Activated CD4-positive, alpha-beta T cell treated with anti-CD3 and anti-CD28 coated beads, Interleukin-2, amount 50 U/mL, for 1 hour (primary cell): ENCODE data around the gene ST6GALNAC2.
A peak's percentile ranks its signal among the peaks of the same experiment; 100 is the strongest.

Source experiments
- DNase-seq: peaks from one replicate; pipeline ENCODE4 v3.0.0-alpha.2; 2020

ST6GALNAC2 gene

DNA sequence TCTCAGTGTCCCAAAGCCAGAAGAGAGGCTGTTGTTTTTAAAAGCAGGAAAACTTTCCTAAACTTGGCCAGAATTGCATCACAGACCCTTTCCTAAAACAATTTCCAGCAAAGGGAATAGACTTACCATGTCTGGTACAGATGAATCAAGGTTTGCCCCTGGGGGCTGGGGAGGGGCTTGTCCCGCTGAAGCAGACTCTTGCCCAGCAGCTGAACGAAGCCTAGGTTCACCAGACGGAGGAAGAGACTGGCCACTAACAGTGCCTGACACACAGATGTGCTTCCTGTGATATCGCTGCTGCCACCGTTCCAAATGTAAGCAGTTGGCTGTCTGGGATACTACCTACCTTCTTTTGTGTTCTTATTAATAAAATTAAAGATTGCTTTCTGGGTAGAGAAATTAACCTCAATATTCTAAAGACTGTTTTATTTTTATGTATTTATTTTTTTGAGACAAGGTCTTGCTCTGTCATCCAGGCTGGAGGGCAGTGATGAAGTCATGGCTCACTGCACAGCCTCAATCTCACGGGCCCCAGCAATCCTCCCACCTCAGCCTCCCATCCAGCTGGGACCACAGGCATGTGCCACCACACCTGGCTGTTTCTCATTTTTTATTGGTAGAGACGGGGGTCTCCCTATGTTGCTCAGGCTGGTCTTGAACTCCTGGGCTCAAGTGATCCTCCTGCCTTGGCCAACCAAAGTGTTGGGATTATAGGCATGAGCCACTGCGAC lies 32.3 kb downstream of the ST6GALNAC2 start:
- DNase-seq = no peak

DNA sequence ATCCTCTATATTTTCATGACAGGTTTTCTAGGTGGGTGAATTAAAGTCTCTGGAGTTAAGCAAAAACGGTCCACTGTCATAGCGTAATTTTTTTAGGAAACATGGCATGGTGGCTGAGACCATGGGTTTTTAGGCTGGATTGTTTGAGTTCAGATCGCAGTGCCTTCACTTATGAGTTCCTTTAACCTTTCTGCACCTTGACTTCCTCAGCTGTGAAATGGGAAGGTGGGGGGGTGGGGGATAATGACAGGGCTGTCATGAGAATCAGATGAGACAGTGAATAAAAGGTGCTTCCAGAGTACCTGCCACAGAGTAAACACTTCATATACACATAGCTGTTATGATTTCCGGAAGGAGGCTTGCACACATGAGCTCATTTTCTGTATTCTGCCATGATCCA lies 34.0 kb downstream of the ST6GALNAC2 start:
- no peak for DNase-seq

DNA sequence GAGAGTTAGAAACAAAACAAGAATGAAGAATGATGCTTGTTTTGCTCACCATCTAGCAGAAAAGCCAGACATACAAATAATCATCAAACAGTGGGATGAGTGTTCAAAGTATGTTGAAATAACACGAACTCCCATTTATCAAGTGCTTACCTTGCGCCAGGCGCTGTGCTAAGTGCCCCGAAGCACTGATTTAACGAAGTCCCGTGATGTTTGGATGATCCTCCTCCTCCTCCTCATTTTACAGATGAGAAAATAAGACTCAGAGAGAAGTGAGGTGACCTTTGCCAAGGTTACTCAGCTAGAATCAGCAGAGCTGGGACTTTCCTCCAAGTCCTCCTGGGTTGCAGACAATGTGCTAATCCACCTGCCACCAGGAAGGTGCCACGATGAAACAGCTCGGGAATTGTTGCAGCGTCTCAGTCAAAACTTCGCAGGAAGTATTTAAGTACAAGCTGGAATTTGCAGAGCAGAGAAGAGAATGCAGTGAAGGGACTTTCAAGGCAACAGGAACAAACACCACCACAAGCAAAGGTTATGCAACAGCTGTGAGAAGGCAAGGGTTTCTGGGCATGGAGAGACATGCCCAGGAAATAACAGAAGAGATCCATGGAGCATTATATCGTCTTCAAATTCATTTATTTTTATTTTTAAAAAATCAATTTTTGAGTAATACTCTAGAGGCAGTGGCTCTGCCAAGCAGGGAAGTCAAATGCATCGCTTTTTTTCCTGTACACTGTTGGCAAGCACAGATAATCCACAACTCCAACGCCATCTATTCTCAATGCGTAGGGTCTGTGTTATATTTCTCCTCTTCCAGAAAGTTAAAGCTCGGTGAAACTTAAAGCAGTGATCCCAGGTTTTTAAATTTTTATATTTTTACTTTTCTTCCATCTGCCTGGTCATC lies 34.7 kb downstream of the ST6GALNAC2 start:
- DNase-seq = no peak

DNA sequence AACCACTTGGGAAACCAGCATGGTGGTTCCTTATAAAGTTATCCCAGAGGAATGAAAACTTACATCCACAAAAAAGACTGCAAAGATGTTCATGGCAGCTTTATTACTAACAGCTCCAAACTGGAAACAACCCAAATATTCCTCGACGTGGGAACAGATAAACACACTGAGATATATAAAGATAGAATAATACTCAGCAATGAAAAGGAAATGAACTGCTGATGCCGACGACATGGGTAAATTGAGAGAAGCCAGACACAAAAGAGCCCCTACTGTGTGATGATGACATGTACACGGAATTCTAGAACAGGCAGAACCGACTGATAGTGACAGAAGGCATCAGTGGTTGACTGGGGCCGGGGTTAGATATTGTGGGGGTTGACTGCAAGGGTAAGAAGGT lies 36.1 kb downstream of the ST6GALNAC2 start:
- no peak for DNase-seq

GRCh38 chr17:76549215-76549518 lies 36.5 kb downstream of the ST6GALNAC2 start:
- no peak for DNase-seq

- no peak for DNase-seq
These were observed 37.1 kb downstream of the ST6GALNAC2 start for GRCh38 chr17:76548378-76549214.

DNA sequence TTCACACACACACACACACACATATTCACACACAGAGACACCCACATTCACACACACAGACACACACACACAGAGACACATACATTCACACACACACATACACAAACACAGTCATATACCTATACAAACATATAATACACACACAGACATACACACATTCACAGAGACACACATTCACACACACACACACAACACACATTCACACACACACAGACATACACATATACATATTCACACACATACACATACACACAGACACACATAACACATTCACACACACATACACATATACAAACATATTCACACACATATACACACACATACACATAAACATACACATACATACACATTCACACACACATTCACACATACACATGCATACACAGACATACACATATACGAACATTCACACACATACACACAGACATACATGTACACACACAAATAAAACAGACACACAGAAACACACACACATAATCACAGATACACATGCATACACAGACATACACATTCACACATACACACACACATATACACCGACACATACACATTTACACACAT lies 37.9 kb downstream of the ST6GALNAC2 start:
- DNase-seq = no peak

GRCh38 chr17:76547183-76547641 lies 38.4 kb downstream of the ST6GALNAC2 start:
- DNase-seq = peak; percentile 43

- DNase-seq = no peak
These were observed 39.0 kb downstream of the ST6GALNAC2 start for GRCh38 chr17:76546556-76547182.

GRCh38 chr17:76545918-76546555 lies 39.6 kb downstream of the ST6GALNAC2 start:
- DNase-seq = no peak

DNA sequence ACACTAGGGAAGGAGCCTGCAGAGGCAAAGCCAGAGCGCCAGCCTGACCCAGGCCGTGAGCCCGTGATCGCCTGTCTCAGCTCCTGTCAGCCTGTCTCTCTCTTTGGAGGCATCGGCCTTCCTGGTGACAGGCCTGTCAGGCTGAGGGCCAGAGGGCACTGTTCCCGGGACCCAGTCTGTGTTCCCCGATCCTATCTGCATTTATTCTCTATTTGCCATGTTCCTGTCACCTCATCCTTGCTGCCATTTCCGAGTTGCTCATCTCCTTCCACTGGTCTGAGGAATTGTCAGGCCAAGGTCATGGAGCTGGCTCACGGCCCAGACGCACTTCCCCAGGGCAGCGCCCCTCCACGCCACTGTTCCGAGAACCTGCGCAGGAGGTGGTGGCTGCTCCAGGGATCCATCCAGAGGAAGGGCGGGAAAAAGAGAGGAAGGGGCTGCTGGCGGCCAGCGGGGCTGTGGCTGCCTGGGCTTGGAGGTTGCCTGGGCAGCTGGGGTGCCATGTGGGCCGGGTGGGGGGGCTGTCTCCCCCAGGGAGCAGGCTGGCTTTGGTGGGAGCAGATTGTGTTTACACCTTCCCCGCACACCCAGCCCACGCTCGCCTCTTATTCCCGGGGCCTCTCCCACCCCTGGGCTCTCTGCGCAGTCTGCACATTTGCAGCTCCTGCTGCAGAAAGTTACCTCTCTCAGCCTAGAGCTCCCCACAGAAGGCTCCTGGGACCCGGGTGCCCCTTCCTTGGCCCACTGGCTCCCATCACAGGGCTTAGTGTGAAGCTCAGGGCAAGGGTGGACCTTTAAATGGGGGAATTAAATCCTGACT lies 40.9 kb downstream of the ST6GALNAC2 start:
- no peak for DNase-seq

GRCh38 chr17:76543826-76544545 lies 41.7 kb downstream of the ST6GALNAC2 start:
- DNase-seq = no peak

GRCh38 chr17:76543482-76543825 lies 42.2 kb downstream of the ST6GALNAC2 start:
- no peak for DNase-seq

DNA sequence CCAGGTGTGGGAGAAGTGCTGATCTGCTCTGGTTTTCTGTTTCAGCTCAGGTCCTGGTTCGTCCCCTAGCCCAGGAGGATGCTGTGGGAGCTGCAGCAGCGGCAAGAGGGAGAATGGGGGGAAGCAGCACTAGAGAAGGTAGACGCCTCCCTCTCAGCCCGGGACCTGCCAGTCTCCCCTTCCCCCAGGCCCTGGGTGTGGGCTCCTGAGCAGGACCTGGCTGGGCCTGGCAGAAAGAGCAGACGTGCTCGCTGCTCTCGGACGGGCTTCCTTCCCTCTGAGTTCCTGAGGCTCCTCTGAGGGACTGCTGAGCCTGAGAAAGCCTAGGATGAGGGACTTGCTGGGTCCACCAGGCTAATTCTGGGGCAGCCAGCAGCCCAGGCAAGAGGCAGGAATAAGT lies 42.7 kb downstream of the ST6GALNAC2 start:
- DNase-seq = no peak

- no peak for DNase-seq
These were observed 43.1 kb downstream of the ST6GALNAC2 start for GRCh38 chr17:76542566-76542971.

DNA sequence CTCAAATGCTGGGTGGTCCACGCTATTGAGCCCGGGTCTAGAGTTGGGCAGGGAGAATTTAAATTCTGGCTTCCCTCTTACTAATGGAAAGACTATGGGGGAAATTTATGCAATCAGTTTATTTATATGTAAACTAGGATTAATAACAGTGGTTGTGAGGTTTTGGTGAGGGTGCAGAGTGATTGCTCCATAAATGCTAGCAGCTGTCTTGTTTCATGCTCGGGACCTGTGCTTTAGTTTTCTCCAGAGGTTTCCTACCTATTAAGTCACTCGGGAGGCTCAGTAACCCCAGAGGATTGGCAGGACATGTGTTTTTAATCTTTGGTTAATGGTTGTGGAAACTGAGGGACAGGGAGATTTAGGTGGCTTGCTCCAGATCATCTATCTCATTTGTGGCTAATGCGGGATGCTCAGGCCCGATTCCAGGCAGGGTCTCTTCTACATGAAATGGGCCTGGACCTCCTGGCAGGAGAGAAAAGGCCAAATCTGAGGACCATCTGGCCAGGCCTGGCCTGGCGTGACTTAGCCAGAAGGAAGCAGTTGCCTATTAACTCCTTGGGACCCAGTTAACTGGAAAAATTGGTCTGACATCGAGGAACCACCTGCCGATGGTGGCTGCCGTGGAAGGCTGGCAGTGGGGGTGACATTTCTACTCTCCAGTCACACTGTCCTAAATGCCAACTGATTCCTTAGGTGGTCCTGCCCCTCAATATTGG lies 43.8 kb downstream of the ST6GALNAC2 start:
- DNase-seq = no peak

- no peak for DNase-seq
These were observed 45.0 kb downstream of the ST6GALNAC2 start for GRCh38 chr17:76540381-76541300.

GRCh38 chr17:76539631-76540271 lies 45.9 kb downstream of the ST6GALNAC2 start, which contains the start of gene PRCD:
PRCD (plus strand) TSS chr17:76540044; CDS start chr17:76540142, 98 bp downstream.
- DNase-seq = no peak
